H1 (cell line): Measurements from ENCODE around the gene WFDC11. TPM values are rescaled to one million over a fixed set of nuclear protein-coding genes. Genes with fewer than 3 reads are reported as not detected.
"Not testable (repeated sequence)": the region's sequence is repeated elsewhere in the genome, so short reads cannot be mapped to it uniquely, and the experiment has no call there.

ENCODE experiments used
- CTCF ChIA-PET: fragments of 300-600 bp; sonication (Branson Sonifier 250); formaldehyde crosslinking; loops from one replicate; lab custom pipeline; 2021; ENCODE audit not compliant: partially characterized antibody; lab: Charles Lee
- POLR2A ChIA-PET: fragments of 300-600 bp; sonication (Branson Sonifier 250); formaldehyde crosslinking; loops from one replicate; lab custom pipeline; 2021; ENCODE audit warnings: inconsistent platforms; ENCODE audit not compliant: partially characterized antibody; lab: Charles Lee
- DNase-seq, 2 experiments: peaks; one replicate each; pipeline versions ENCODE4 v3.0.0 to v3.0.0-alpha.2; 2010 to 2022; ENCODE audit warnings: low spot score in 2 of 2, low read depth in 1 of 2, mixed read lengths in 1 of 2
- FAIRE-seq: peaks from 2 replicates; lab custom pipeline; 2011; peaks lifted over from hg19 to GRCh38; lab: Jason Lieb, UNC
- H2AFZ ChIP-seq: 2 replicates; pipeline ENCODE4 v1.8.1; 2012; ENCODE audit warnings: low read length, inconsistent platforms
- H2AK5ac ChIP-seq: 2 replicates; pipeline ENCODE4 v1.6.1; 2013; ENCODE audit warnings: low read depth, low read length
- H2BK120ac ChIP-seq: replicated peaks from 2 replicates; pipeline ENCODE3; 2013; ENCODE audit warnings: low read depth, low read length, inconsistent platforms
- H2BK12ac ChIP-seq: 2 replicates; pipeline ENCODE4 v1.6.1; 2013; ENCODE audit warnings: low read depth, low read length
- H2BK15ac ChIP-seq: 2 replicates; pipeline ENCODE4 v1.6.1; 2013; ENCODE audit warnings: low read length
- H2BK20ac ChIP-seq: 2 replicates; pipeline ENCODE4 v1.6.1; 2013; ENCODE audit warnings: low read length
- H2BK5ac ChIP-seq: 2 replicates; pipeline ENCODE4 v1.6.1; 2013; ENCODE audit warnings: low read depth, low read length
- H3K14ac ChIP-seq: 2 replicates; pipeline ENCODE4 v1.6.1; 2013; ENCODE audit warnings: inconsistent platforms; ENCODE audit not compliant: insufficient read length
- H3K18ac ChIP-seq: 2 replicates; pipeline ENCODE4 v1.6.1; 2013; ENCODE audit warnings: low read length; ENCODE audit errors: extremely low read depth
- H3K23ac ChIP-seq: 2 replicates; pipeline ENCODE4 v1.6.1; 2013; ENCODE audit warnings: inconsistent platforms; ENCODE audit not compliant: insufficient read length
- H3K23me2 ChIP-seq: 2 replicates; pipeline ENCODE4 v1.6.1; 2013; ENCODE audit warnings: low read depth, low read length
- H3K27ac ChIP-seq: 2 replicates; pipeline ENCODE4 v1.6.1; 2011; ENCODE audit warnings: low read depth, low read length, inconsistent platforms
- H3K27me3 ChIP-seq, 4 experiments: replicated peaks in 1 of 4; 1 replicate in 1 of 4; 2 replicates in 3 of 4; pipeline versions ENCODE4 v1.6.1 to v1.8.1; 2011 to 2013; ENCODE audit warnings: low read length in 3 of 4, mild to moderate bottlenecking in 3 of 4, inconsistent platforms in 2 of 4, mixed read lengths in 2 of 4, moderate library complexity in 1 of 4; ENCODE audit not compliant: control insufficient read depth in 3 of 4, insufficient read depth in 3 of 4; ENCODE audit errors: extremely low read depth in 1 of 4
- H3K36me3 ChIP-seq, 4 experiments: 2 replicates each; pipeline versions ENCODE4 v1.6.1 to v1.8.1; 2011 to 2013; ENCODE audit warnings: mild to moderate bottlenecking in 4 of 4, low read length in 3 of 4, moderate library complexity in 2 of 4, control low read depth in 1 of 4, inconsistent platforms in 1 of 4; ENCODE audit not compliant: insufficient read depth in 4 of 4, control insufficient read depth in 2 of 4
- H3K4ac ChIP-seq: replicated peaks from 2 replicates; pipeline ENCODE3; 2013; ENCODE audit warnings: low read length, low read depth, mixed read lengths, inconsistent platforms; ENCODE audit not compliant: insufficient read length
- H3K4me1 ChIP-seq, 4 experiments: replicated peaks in 1 of 4; 1 replicate in 1 of 4; 2 replicates in 3 of 4; pipeline versions ENCODE4 v1.6.1 to v1.8.1; 2011 to 2013; ENCODE audit warnings: low read length in 3 of 4, inconsistent platforms in 2 of 4, mixed read lengths in 1 of 4; ENCODE audit not compliant: insufficient read depth in 4 of 4, control insufficient read depth in 3 of 4
- H3K4me2 ChIP-seq, 2 experiments: 2 replicates each; pipeline versions ENCODE4 v1.6.1 to v1.8.1; 2011 to 2013; ENCODE audit warnings: low read depth in 2 of 2, low read length in 2 of 2, control low read depth in 1 of 2, inconsistent platforms in 1 of 2, mild to moderate bottlenecking in 1 of 2; ENCODE audit not compliant: insufficient read depth in 1 of 2
- H3K4me3 ChIP-seq, 4 experiments: fragments of 200-600, 300-600 bp in 1 of 4; sonication (generic), shearing (Covaris generic), sonication (Bioruptor Twin) in 1 of 4; 2 replicates each; pipeline versions ENCODE4 v1.5.1 to v1.8.1; 2011 to 2016; ENCODE audit warnings: low read length in 4 of 4, low read depth in 3 of 4, control low read depth in 2 of 4, inconsistent platforms in 2 of 4, mild to moderate bottlenecking in 2 of 4, mixed read lengths in 1 of 4, moderate library complexity in 1 of 4; ENCODE audit not compliant: insufficient read depth in 2 of 4; ENCODE audit errors: extremely low read depth in 1 of 4
- H3K56ac ChIP-seq: replicated peaks from 2 replicates; pipeline ENCODE3; 2013; ENCODE audit warnings: low read depth, mild to moderate bottlenecking, mixed read lengths, low read length, inconsistent platforms; ENCODE audit not compliant: insufficient read length
- H3K79me1 ChIP-seq: 2 replicates; pipeline ENCODE4 v1.6.1; 2013; ENCODE audit warnings: low read depth, low read length, control low read depth
- H3K79me2 ChIP-seq, 2 experiments: 2 replicates each; pipeline versions ENCODE4 v1.6.1 to v1.8.1; 2012 to 2013; ENCODE audit warnings: low read length in 2 of 2, mild to moderate bottlenecking in 2 of 2, inconsistent platforms in 1 of 2; ENCODE audit not compliant: insufficient read depth in 2 of 2, control insufficient read depth in 1 of 2
- H3K9ac ChIP-seq, 4 experiments: replicated peaks in 1 of 4; 1 replicate in 1 of 4; 2 replicates in 3 of 4; pipeline versions ENCODE4 v1.6.1 to v1.8.1; 2011 to 2013; ENCODE audit warnings: low read depth in 3 of 4, low read length in 3 of 4, control low read depth in 2 of 4, mild to moderate bottlenecking in 2 of 4, moderate library complexity in 2 of 4, inconsistent platforms in 1 of 4; ENCODE audit errors: extremely low read depth in 1 of 4
- H3K9me3 ChIP-seq, 2 experiments: 2 replicates each; pipeline versions ENCODE4 v1.6.1 to v1.8.1; 2012 to 2013; ENCODE audit warnings: mild to moderate bottlenecking in 2 of 2, moderate library complexity in 2 of 2, control low read depth in 1 of 2, inconsistent platforms in 1 of 2, low read depth in 1 of 2, low read length in 1 of 2, mixed read lengths in 1 of 2; ENCODE audit not compliant: insufficient read depth in 2 of 2
- H4K20me1 ChIP-seq, 2 experiments: replicated peaks in 1 of 2; 2 replicates each; pipeline versions ENCODE3 to v1.8.1; 2011 to 2013; ENCODE audit warnings: inconsistent platforms in 2 of 2, low read length in 2 of 2, mild to moderate bottlenecking in 1 of 2; ENCODE audit not compliant: insufficient read depth in 2 of 2, control insufficient read depth in 1 of 2
- H4K5ac ChIP-seq: 2 replicates; pipeline ENCODE4 v1.6.1; 2013; ENCODE audit warnings: low read length, low read depth, mixed read lengths, inconsistent platforms; ENCODE audit not compliant: insufficient read length
- H4K8ac ChIP-seq: 2 replicates; pipeline ENCODE4 v1.8.0; 2013; ENCODE audit warnings: mild to moderate bottlenecking, moderate library complexity, low read length, inconsistent platforms; ENCODE audit not compliant: insufficient read depth; ENCODE audit errors: extremely low read depth
- H4K91ac ChIP-seq: replicated peaks from 2 replicates; pipeline ENCODE3; 2013; ENCODE audit warnings: low read length, mixed read lengths, inconsistent platforms; ENCODE audit not compliant: insufficient read length
- SP1 ChIP-seq: IDR thresholded peaks from 2 replicates; pipeline ENCODE4 v1.6.1; 2011; ENCODE audit warnings: low read depth, low read length
- SP4 ChIP-seq: IDR thresholded peaks from 2 replicates; pipeline ENCODE4 v1.6.1; 2012; ENCODE audit warnings: low read length, inconsistent platforms
- WGBS, 2 experiments: shearing (Covaris generic) in 1 of 2; methylation state at CpG; one replicate each; pipeline versions ENCODE4 v1.1.6 to v1.1.7; 2013 to 2015; ENCODE audit warnings: low lambda C conversion rate in 2 of 2, mixed read lengths in 2 of 2, inconsistent platforms in 1 of 2, low coverage in 1 of 2, missing lambda C conversion rate in 1 of 2; ENCODE audit not compliant: insufficient replicate concordance in 2 of 2, insufficient coverage in 1 of 2, insufficient read length in 1 of 2; ENCODE audit errors: extremely low coverage in 1 of 2, missing lambda C conversion rate in 1 of 2; 5-methylcytosine and 5-hydroxymethylcytosine counted together
- polyA plus RNA-seq, 7 experiments: library from polyadenylated mRNA; depleted of rRNA in 3 of 7; stranded (reverse) in 5 of 7; unstranded in 2 of 7; fragments of >200 nt in 5 of 7; fragments of 200-250 nt in 2 of 7; gene quantifications; 1 replicate in 5 of 7; 2 replicates in 1 of 7; 4 replicates in 1 of 7; pipeline versions ENCODE4 v1.2.1 to v1.2.3, GENCODE V29; 2011 to 2013; ENCODE audit warnings: missing spikeins in 2 of 7, mixed read lengths in 2 of 7
- total RNA-seq: library from RNA; stranded (reverse); fragmentation: NEBNext Ultra II Directional; extraction: Animal tissue kit (Norgen Biotek cat#: 25700); gene quantifications from 2 replicates; pipeline ENCODE4 v1.2.1, GENCODE V29; 2021

WFDC11 gene
- total and polyA plus RNA-seq, 2 of the 8 experiments (the other 6 are each of a cell fraction or from before 2014, with no cell fraction given): not detected

DNA sequence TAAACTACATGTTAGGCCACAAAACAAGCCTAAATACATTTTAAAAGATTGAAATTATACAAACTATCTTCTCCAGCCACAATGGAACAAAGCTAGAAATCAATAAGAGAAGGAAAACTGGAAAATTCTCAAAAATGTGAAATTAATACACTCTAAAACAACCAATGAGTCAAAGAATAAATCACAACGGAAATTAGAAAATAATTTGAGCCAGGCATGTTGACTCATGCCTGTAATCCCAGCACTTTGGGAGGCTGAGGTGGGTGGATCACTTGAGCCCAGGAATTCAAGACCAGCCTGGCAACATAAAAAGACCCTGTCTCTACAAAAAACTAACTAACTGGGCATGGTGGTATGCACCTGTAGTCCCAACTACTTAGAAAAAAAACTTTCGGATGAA, 25.5 kb upstream of the WFDC11 start (continued):
- TF ChIP-seq SP1 (no peak), SP4 (no peak)

DNA sequence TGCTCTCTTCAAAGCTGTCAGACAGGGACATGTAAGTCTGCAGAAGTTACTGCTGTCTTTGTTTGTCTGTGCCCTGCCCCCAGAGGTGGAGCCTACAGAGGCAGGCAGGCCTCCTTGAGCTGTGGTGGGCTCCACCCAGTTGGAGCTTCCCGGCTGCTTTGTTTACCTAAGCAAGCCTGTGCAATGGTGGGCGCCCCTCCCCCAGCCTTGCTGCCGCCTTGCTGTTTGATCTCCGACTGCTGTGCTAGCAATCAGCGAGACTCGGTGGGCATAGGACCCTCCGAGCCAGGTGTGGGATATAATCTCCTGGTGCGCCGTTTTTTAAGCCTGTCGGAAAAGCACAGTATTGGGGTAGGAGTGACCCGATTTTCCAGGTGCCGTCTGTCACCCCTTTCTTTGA, 23.3 kb upstream of the WFDC11 start:
- H4K91ac ChIP-seq, H4K8ac ChIP-seq, H3K23ac ChIP-seq, H2BK12ac ChIP-seq, FAIRE-seq, H3K27ac ChIP-seq, H3K56ac ChIP-seq, H2BK5ac ChIP-seq, H2BK120ac ChIP-seq, H2AK5ac ChIP-seq, H3K27me3 ChIP-seq, H2AFZ ChIP-seq, H3K18ac ChIP-seq, H3K9ac ChIP-seq, H4K20me1 ChIP-seq, H3K4me2 ChIP-seq, H3K79me2 ChIP-seq, H3K4me3 ChIP-seq, H3K23me2 ChIP-seq, H4K5ac ChIP-seq, H3K14ac ChIP-seq, H3K79me1 ChIP-seq, H2BK15ac ChIP-seq, H3K4ac ChIP-seq, POLR2A ChIA-PET, H3K36me3 ChIP-seq, H2BK20ac ChIP-seq, DNase-seq, H3K4me1 ChIP-seq: not testable (repeated sequence)
- 94% methylated on average over 8 of the region's 12 CpGs; no CpG with 5 or more reads in 1 of the 2 experiments for WGBS, 2 experiments
- peaks cover 11% of the 10 kb centered on the region in 2 experiments; a peak in 3 of 4 replicates for H3K9me3 ChIP-seq
- CTCF ChIA-PET: interaction anchor here (2.4 kb wide), 1 partner anchor 78 kb away, joined by 7 read pairs; no protein-coding TSS in a partner anchor
